Spleen (tissue), 7 donors: ENCODE measurements around the gene CPA2.

Experiments used
- CTCF ChIP-seq, 11 experiments: fragments of 200-600 bp in 7 of 11; fragments of 450-650 bp in 4 of 11; sonication (generic) in 4 of 11; IDR thresholded peaks in 8 of 11; conservative IDR thresholded peaks in 3 of 11; 1 replicate in 7 of 11; 2 replicates in 4 of 11; pipeline versions ENCODE4 v1.4.0 to v1.8.0; 2016 to 2021; ENCODE audit warnings: antibody characterized with exemption in 11 of 11, inconsistent platforms in 4 of 11, mild to moderate bottlenecking in 1 of 11
- POLR2A ChIP-seq, 3 donors: fragments of 450-650 bp; IDR thresholded peaks; one replicate each; pipeline ENCODE4 v1.5.1; 2017; ENCODE audit warnings: antibody characterized with exemption in 3 of 3, mild to moderate bottlenecking in 1 of 3
- donor health status: DM: no; HTN: no; CAD: no; lungs with moderate emphysema.
- donor health status: DM: no; HTN: no; CAD: no.
- donor health status: DM: no; HTN: no; CAD: no.

- no peak for TF ChIP-seq POLR2A (IDR thresholded peaks at IDR 0.05)
- no peak for TF ChIP-seq CTCF (IDR thresholded peaks at IDR 0.05 in 8 of 11, conservative IDR thresholded peaks at IDR 0.05 in 3 of 11)
These were observed 71.6 kb downstream of the CPA2 start for GRCh38 chr7:130338233-130338632.
